Measurements from ENCODE around the gene GPR63. TPM values are rescaled to one million over a fixed set of nuclear protein-coding genes. Genes with fewer than 3 reads are reported as not detected.

The GPR63 gene
- total RNA-seq, 1 donor from 2014 or later = 0.48 TPM

- Mint-ChIP-seq H3K36me3 (ENCODE audit: unreplicated experiment) (no peaks in the 10 kb centered on the region), H3K27ac (ENCODE audit: unreplicated experiment) (no peak overlapping the region), H3K4me1 (ENCODE audit: unreplicated experiment) (peaks cover 34% of the 10 kb centered on the region), H3K4me3 (ENCODE audit: unreplicated experiment) (no peak overlapping the region), H3K9me3 (ENCODE audit: unreplicated experiment) (no peaks in the 10 kb centered on the region), H3K27me3 (ENCODE audit: unreplicated experiment) (no peaks in the 10 kb centered on the region)
- DNase-seq (ENCODE audit: extremely low spot score, unreplicated experiment) = no peak
- no peak for TF ChIP-seq CTCF (IDR thresholded peaks at IDR 0.05)
Measured at GRCh38 chr6:96812077-96812703, 25.1 kb downstream of the GPR63 start.

GRCh38 chr6:96811670-96812069 is 25.6 kb downstream of the GPR63 start:
- H3K36me3 Mint-ChIP-seq (ENCODE audit: unreplicated experiment) = no peaks in the 10 kb centered on the region
- H3K9me3 Mint-ChIP-seq (ENCODE audit: unreplicated experiment) = no peaks in the 10 kb centered on the region
- no peak for DNase-seq (ENCODE audit: extremely low spot score, unreplicated experiment)
- no peak overlapping the region for H3K27ac Mint-ChIP-seq (ENCODE audit: unreplicated experiment)
- H3K27me3 Mint-ChIP-seq (ENCODE audit: unreplicated experiment) = no peaks in the 10 kb centered on the region
- no peak for TF ChIP-seq CTCF (IDR thresholded peaks at IDR 0.05)
- H3K4me3 Mint-ChIP-seq (ENCODE audit: unreplicated experiment) = no peak overlapping the region
- peaks cover 34% of the 10 kb centered on the region for H3K4me1 Mint-ChIP-seq (ENCODE audit: unreplicated experiment)

GRCh38 chr6:96811136-96811535 is 26.1 kb downstream of the GPR63 start:
- peaks cover 29% of the 10 kb centered on the region for H3K4me1 Mint-ChIP-seq (ENCODE audit: unreplicated experiment)
- no peaks in the 10 kb centered on the region for H3K27me3 Mint-ChIP-seq (ENCODE audit: unreplicated experiment)

GRCh38 chr6:96809119-96809518 is 28.2 kb downstream of the GPR63 start:
- H3K4me3 Mint-ChIP-seq (ENCODE audit: unreplicated experiment) = no peak overlapping the region
- TF ChIP-seq CTCF (IDR thresholded peaks at IDR 0.05) = no peak
- H3K27me3 Mint-ChIP-seq (ENCODE audit: unreplicated experiment) = no peaks in the 10 kb centered on the region
- H3K4me1 Mint-ChIP-seq (ENCODE audit: unreplicated experiment) = peaks cover 14% of the 10 kb centered on the region
- no peaks in the 10 kb centered on the region for H3K36me3 Mint-ChIP-seq (ENCODE audit: unreplicated experiment)
- H3K9me3 Mint-ChIP-seq (ENCODE audit: unreplicated experiment) = no peaks in the 10 kb centered on the region
- no peak for DNase-seq (ENCODE audit: extremely low spot score, unreplicated experiment)
- H3K27ac Mint-ChIP-seq (ENCODE audit: unreplicated experiment) = no peak overlapping the region

More at GRCh38 chr6:96811136-96811535, 26.1 kb downstream of the GPR63 start:
- no peak overlapping the region for H3K4me3 Mint-ChIP-seq (ENCODE audit: unreplicated experiment)
- no peak for DNase-seq (ENCODE audit: extremely low spot score, unreplicated experiment)
- no peaks in the 10 kb centered on the region for H3K9me3 Mint-ChIP-seq (ENCODE audit: unreplicated experiment)
- TF ChIP-seq CTCF (IDR thresholded peaks at IDR 0.05) = no peak
- no peak overlapping the region for H3K27ac Mint-ChIP-seq (ENCODE audit: unreplicated experiment)
- H3K36me3 Mint-ChIP-seq (ENCODE audit: unreplicated experiment) = no peaks in the 10 kb centered on the region

GRCh38 chr6:96803106-96803481 is 34.2 kb downstream of the GPR63 start:
- Mint-ChIP-seq H3K27ac (ENCODE audit: unreplicated experiment) (no peak overlapping the region), H3K9me3 (ENCODE audit: unreplicated experiment) (no peaks in the 10 kb centered on the region), H3K27me3 (ENCODE audit: unreplicated experiment) (peaks cover 6% of the 10 kb centered on the region), H3K4me3 (ENCODE audit: unreplicated experiment) (no peak overlapping the region), H3K4me1 (ENCODE audit: unreplicated experiment) (no peaks in the 10 kb centered on the region), H3K36me3 (ENCODE audit: unreplicated experiment) (no peaks in the 10 kb centered on the region)
- TF ChIP-seq CTCF (IDR thresholded peaks at IDR 0.05) = no peak
- no peak for DNase-seq (ENCODE audit: extremely low spot score, unreplicated experiment)
